ENCODE results near the gene XPR1.

DNA sequence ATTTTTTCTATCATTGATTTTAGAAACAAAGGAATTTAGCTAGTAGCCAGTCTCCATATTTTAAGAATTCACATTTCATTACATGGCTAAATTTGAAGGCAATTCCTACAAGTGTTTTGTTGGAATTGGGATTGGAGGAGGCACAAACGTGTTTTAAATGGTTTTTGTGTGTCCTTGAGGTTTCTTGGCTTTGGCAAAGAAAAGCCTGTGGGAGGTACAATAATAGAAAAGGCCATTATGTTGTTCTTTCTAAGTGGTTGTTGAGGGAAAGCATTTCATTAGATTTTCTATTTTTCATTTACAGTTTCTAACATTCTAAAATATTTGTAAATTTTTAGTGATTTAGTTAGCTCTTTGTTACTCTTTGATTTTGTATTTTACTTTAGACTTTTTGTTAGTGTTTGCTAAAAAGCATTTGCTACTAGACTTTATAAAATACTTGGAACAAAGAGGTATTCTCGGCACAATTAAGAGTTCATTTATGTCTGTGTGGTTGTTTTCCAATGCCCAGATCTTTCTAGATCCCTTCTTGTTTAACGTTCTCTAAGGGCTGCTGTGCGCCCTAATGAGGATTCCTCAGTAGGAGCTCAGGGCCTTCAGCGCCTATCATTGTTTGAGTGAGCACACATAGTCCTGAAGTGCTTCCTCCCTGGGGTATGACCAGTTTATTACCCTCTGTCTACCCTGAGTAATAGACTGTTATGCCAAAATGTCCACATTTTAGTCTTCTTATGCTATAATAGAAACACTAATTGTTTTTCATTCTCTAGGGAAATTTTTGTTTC, 210.9 kb downstream of the XPR1 start:
- no peak for TF ChIP-seq CTCF (IDR thresholded peaks at IDR 0.05; ENCODE audit: low read depth, low read length)
- TF ChIP-seq POLR2A (IDR thresholded peaks at IDR 0.05; ENCODE audit: extremely low read depth, insufficient read length), result no peak
